Adrenal gland (tissue), 12 donors: ENCODE results near the gene MTMR12. TPM values are rescaled to one million over a fixed set of nuclear protein-coding genes. Genes with fewer than 3 reads are reported as not detected.
"Not testable (repeated sequence)": the region's sequence is repeated elsewhere in the genome, so short reads cannot be mapped to it uniquely, and the experiment has no call there.

Experiments
- DNase-seq, 7 donors: peaks; one replicate each; pipeline ENCODE4 v3.0.0-alpha.2; 2019 to 2020
- H3K27ac ChIP-seq, 5 donors: fragments of 200-600 bp; sonication (generic) in 4 of 5; 1 replicate in 3 of 5; 2 replicates in 2 of 5; pipeline versions ENCODE4 v1.5.1 to v1.8.0; 2016 to 2020; ENCODE audit warnings: mild to moderate bottlenecking in 1 of 5
- H3K27me3 ChIP-seq: fragments of 200-600 bp; 2 replicates; pipeline ENCODE4 v1.8.0; 2021
- H3K36me3 ChIP-seq, 2 donors: fragments of 200-600 bp; replicated peaks in 1 of 2; 1 replicate in 1 of 2; 2 replicates in 1 of 2; pipeline versions ENCODE4 v1.5.1 to v1.8.0; 2018 to 2022
- H3K4me1 ChIP-seq, 2 donors: fragments of 200-600 bp; replicated peaks in 1 of 2; 1 replicate in 1 of 2; 2 replicates in 1 of 2; pipeline versions ENCODE4 v1.5.1 to v1.8.0; 2018 to 2021
- H3K4me3 ChIP-seq, 4 donors: fragments of 200-600 bp; sonication (generic) in 3 of 4; one replicate each; pipeline ENCODE4 v1.5.1; 2016 to 2018
- H3K9me3 ChIP-seq, 3 donors: fragments of 200-600 bp; sonication (generic) in 1 of 3; replicated peaks in 1 of 3; 1 replicate in 2 of 3; 2 replicates in 1 of 3; pipeline versions ENCODE4 v1.5.1 to v1.8.0; 2016 to 2021
- CTCF ChIP-seq, 6 experiments: fragments of 450-650 bp in 4 of 6; fragments of 200-600 bp in 2 of 6; sonication (generic) in 1 of 6; IDR thresholded peaks; 1 replicate in 5 of 6; 2 replicates in 1 of 6; pipeline versions ENCODE4 v1.5.1 to v1.8.0; 2016 to 2021; ENCODE audit warnings: antibody characterized with exemption in 6 of 6, mild to moderate bottlenecking in 2 of 6, moderate library complexity in 1 of 6
- POLR2A ChIP-seq, 2 donors: fragments of 450-650 bp; IDR thresholded peaks; one replicate each; pipeline ENCODE4 v1.6.1; 2017; ENCODE audit warnings: antibody characterized with exemption in 2 of 2, mild to moderate bottlenecking in 2 of 2, moderate library complexity in 1 of 2
- WGBS, 4 donors: extraction: QIAGEN DNeasy Blood & Tissue Kit in 2 of 4; methylation state at CpG; one replicate each; pipeline versions ENCODE4 v1.1.5 to v1.1.7; 2013 to 2017; 5-methylcytosine and 5-hydroxymethylcytosine counted together
- intact Hi-C, 2 donors: fragments of 100-400 bp; cut with DNase I; formaldehyde crosslinking; loops; one replicate each; pipeline versions ENCODE4 v1.14.1 to v1.15.0; 2022 to 2023
- polyA plus RNA-seq, 3 donors: library from polyadenylated mRNA; stranded (reverse); fragments of 200-250 nt in 2 of 3; fragments of 350-450 nt in 1 of 3; fragmentation: Illumina TruSeq in 1 of 3; extraction: RNeasy Lipid Tissue Mini Kit (QIAGEN cat#74804) in 1 of 3; gene quantifications; one replicate each; pipeline ENCODE4 v1.2.3, GENCODE V29; 2013 to 2014
- total RNA-seq, 9 donors: library from RNA; depleted of rRNA in 4 of 9; stranded (reverse); fragments of >200 nt in 4 of 9; fragments of 120-200 nt in 1 of 9; fragmentation: NEBNext Ultra II Directional in 1 of 9; extraction: Animal tissue kit (Norgen Biotek cat#: 25700) in 1 of 9; gene quantifications; one replicate each; pipeline versions ENCODE4 v1.1.0 to v1.2.4, GENCODE V29; 2013 to 2023
- donor health status: healthy with polysubstance abuse.
- donor health status: Bipolar disorder and iron deficiency.
- donor health status: DM: yes; HTN: yes; CAD: no.
- donor health status: DM: no; HTN: no; CAD: no.
- donor health status: DM: no; HTN: no; CAD: no.
- donor health status: DM: yes; HTN: yes; CAD: no.

Gene MTMR12
- total and polyA plus RNA-seq, 12 donors = 4.5 to 30.7 (median 22.9) TPM

DNA sequence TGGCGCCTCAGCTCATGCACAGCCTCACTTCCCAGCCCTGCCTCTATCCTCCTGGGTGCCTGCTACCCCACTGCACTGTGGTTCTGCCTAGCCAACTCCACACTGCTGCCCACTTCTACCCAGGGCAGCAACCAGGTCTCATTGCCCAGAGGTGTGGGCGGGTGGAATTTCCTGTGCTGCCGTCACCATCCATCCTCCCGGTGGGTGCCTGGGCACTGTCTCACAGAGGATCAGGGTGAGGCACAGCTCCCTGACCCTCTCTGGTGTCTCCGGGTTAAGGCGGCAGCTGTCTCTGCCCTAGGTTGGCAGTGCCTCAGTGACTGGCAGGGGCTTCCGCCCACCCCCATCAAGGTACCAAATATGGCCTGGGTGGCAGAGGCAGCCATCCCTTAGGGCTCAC is 4.3 kb upstream of the MTMR12 start:
- TF ChIP-seq POLR2A (IDR thresholded peaks at IDR 0.05) (no peak), CTCF (IDR thresholded peaks at IDR 0.05) (no peak)
- Histone ChIP-seq H3K27me3 (no peaks in the 10 kb centered on the region), H3K4me3 (no peak overlapping the region), H3K36me3 (no peaks in the 10 kb centered on the region), H3K9me3 (no peaks in the 10 kb centered on the region), H3K4me1 (no peaks in the 10 kb centered on the region), H3K27ac (no peak overlapping the region)
- 71 to 90% (median 84%) methylated on average over 3 to 7 of the region's 7 CpGs for WGBS, 4 donors
- intact Hi-C loops = no loop called here
- DNase-seq = peak in 1 of 7 donors; percentile 46

DNA sequence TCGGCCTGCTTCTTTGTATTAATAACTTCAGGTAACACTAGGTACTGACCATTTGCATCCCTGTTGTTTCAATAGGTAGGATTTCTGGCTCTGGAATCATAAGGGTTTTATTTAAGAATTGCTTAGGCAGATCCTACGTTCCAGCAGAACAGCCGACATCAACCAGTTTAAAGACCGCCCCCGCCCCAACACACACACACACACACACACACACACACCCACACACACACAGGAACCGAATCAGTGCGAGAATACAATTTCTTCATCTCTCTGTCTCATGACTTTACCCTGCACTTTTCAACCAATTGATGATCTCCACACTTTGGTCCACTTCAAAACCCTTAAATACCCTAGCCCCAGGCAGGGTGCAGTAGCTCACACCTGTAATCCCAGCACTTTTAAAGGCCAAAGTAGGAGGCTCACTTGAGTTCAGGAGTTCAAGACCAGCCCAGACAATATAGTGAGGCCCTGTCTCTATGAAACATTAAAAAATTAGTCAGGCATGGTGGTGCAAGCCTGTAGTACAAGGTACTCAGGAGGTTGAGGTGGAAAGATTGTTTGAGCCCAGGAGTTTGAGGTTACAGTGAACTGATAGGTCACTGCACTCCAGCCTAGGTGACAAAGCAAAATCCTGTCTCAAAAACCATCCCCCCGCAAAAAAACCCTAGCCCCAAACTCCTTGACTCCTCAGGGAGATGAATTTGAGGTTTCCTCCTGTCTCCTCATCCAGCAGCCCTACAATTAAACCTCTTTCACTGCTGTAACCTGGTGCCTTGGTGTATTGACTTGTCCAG is 2.7 kb upstream of the MTMR12 start:
- 83 to 94% (median 85%) methylated on average over 8 of the region's 8 CpGs for WGBS, 4 donors
- H3K9me3 ChIP-seq = no peaks in the 10 kb centered on the region
- DNase-seq = peak in 1 of 7 donors; percentile 7
- no peaks in the 10 kb centered on the region for H3K27me3 ChIP-seq
- H3K4me3 ChIP-seq = no peak overlapping the region
- peaks cover 0 to 11% of the 10 kb centered on the region in 2 donors for H3K4me1 ChIP-seq
- H3K36me3 ChIP-seq = no peaks in the 10 kb centered on the region
- intact Hi-C loops = no loop called here
- TF ChIP-seq CTCF (IDR thresholded peaks at IDR 0.05) = no peak
- TF ChIP-seq POLR2A (IDR thresholded peaks at IDR 0.05) = no peak
- no peak overlapping the region for H3K27ac ChIP-seq

GRCh38 chr5:32314658-32315057 is 1.9 kb upstream of the MTMR12 start:
- WGBS, 4 donors = 84 to 88% (median 86%) methylated on average over 5 of the region's 5 CpGs
- Histone ChIP-seq H3K27ac (no peak overlapping the region), H3K9me3 (no peaks in the 10 kb centered on the region), H3K4me1 (peaks cover 4 to 11% of the 10 kb centered on the region in 2 donors), H3K27me3 (no peaks in the 10 kb centered on the region), H3K4me3 (no peak overlapping the region), H3K36me3 (no peaks in the 10 kb centered on the region)
- DNase-seq = peak in 1 of 7 donors; percentile 45
- intact Hi-C loops = no loop called here
- no peak for TF ChIP-seq CTCF (IDR thresholded peaks at IDR 0.05)
- no peak for TF ChIP-seq POLR2A (IDR thresholded peaks at IDR 0.05)

- intact Hi-C loops, H3K9me3 ChIP-seq, H3K27ac ChIP-seq, H3K4me3 ChIP-seq, DNase-seq, H3K27me3 ChIP-seq, H3K36me3 ChIP-seq: not testable (repeated sequence)
- H3K4me1 ChIP-seq = peaks cover 8 to 16% of the 10 kb centered on the region in 2 donors
- WGBS, 4 donors = 85 to 90% (median 86%) methylated on average over 10 of the region's 10 CpGs
Observed at GRCh38 chr5:32314152-32314488, 1.4 kb upstream of the MTMR12 start.

- intact Hi-C loops = no loop called here
- H3K27me3 ChIP-seq = no peaks in the 10 kb centered on the region
- H3K36me3 ChIP-seq = no peaks in the 10 kb centered on the region
- peak overlapping the region; percentile 78 to 99 (median 98) for H3K27ac ChIP-seq
- peaks cover 15 to 33% of the 10 kb centered on the region in 2 donors for H3K4me1 ChIP-seq
- H3K9me3 ChIP-seq = no peaks in the 10 kb centered on the region
- DNase-seq = peak; percentile 74 to 89 (median 84)
- no peak for TF ChIP-seq CTCF (IDR thresholded peaks at IDR 0.05)
- peak; percentile 25 to 69 for TF ChIP-seq POLR2A (IDR thresholded peaks at IDR 0.05)
- WGBS, 4 donors = 0% methylated on average over 10 to 34 of the region's 34 CpGs
- H3K4me3 ChIP-seq = peak overlapping the region; percentile 53 to 91 (median 61)
Observed at GRCh38 chr5:32312197-32312594, 543 bp downstream of the MTMR12 start.
